HCT116 (cell line): ENCODE results near the gene TMEM115. TPM values are rescaled to one million over a fixed set of nuclear protein-coding genes. Genes with fewer than 3 reads are reported as not detected.
A peak's percentile ranks its signal among the peaks of the same experiment; 100 is the strongest.

Experiments used
- ATAC-seq: fragments of 200-7000 bp; cut with Tn5 transposase; 2 replicates; pipeline ENCODE4 v1.9.1; 2020; ENCODE audit warnings: mild to moderate bottlenecking, moderate library complexity
- BruUV-seq: library from RNA; stranded (reverse); fragments of 400-500 nt; replicated peaks from 2 replicates; lab custom pipeline; 2021; lab: Mats Ljungman, UMichigan
- CTCF ChIA-PET: fragments of 300-600 bp; sonication (Branson Sonifier 250); formaldehyde crosslinking; loops from one replicate; lab custom pipeline; 2021; ENCODE audit warnings: antibody characterized with exemption; lab: Charles Lee
- POLR2A ChIA-PET: fragments of 300-600, 350-600 bp; sonication (Branson Sonifier 250); formaldehyde crosslinking; loops from one replicate; lab custom pipeline; 2021; ENCODE audit warnings: antibody characterized with exemption; lab: Charles Lee
- RAD21 ChIA-PET, 2 experiments: fragments of 300-600 bp; sonication (Branson Sonifier 250); formaldehyde crosslinking; loops; one replicate each; lab custom pipeline; 2023; ENCODE audit warnings: low total read pairs in 2 of 2; ENCODE audit not compliant: uncharacterized antibody in 2 of 2, unreplicated experiment in 2 of 2, low non-redundant PET in 1 of 2; lab: Charles Lee
- DNase-seq: peaks from one replicate; pipeline ENCODE4 v3.0.0-alpha.2; 2010; ENCODE audit warnings: low read depth, low spot score
- H2AFZ ChIP-seq: fragments of 200-600 bp; shearing (Covaris generic), sonication (generic); 2 replicates; pipeline ENCODE4 v1.6.1; 2017; ENCODE audit warnings: low read depth, mixed run types, mixed read lengths, antibody characterized with exemption, low read length; ENCODE audit not compliant: poor library complexity, severe bottlenecking
- H3K27ac ChIP-seq: 2 replicates; pipeline ENCODE4 v1.5.1; 2012; ENCODE audit warnings: low read depth, low read length
- H3K27me3 ChIP-seq: fragments of 200-600 bp; sonication (generic); 2 replicates; pipeline ENCODE4 v1.6.1; 2016; ENCODE audit warnings: mixed run types, low read length, mixed read lengths; ENCODE audit not compliant: insufficient read depth
- H3K36me3 ChIP-seq, 2 experiments: fragments of 200-500 bp in 1 of 2; fragments of 200-600 bp in 1 of 2; sonication (Bioruptor generic) in 1 of 2; sonication (generic) in 1 of 2; 2 replicates each; pipeline versions ENCODE4 v1.5.1 to v1.6.1; 2014 to 2016; ENCODE audit warnings: low read length in 2 of 2, inconsistent platforms in 1 of 2, mixed read lengths in 1 of 2, mixed run types in 1 of 2; ENCODE audit not compliant: insufficient read depth in 2 of 2, control insufficient read depth in 1 of 2
- H3K4me1 ChIP-seq, 2 experiments: fragments of 200-600 bp in 1 of 2; sonication (generic) in 1 of 2; 2 replicates each; pipeline versions ENCODE4 v1.5.1 to v1.6.1; 2012 to 2017; ENCODE audit warnings: low read length in 2 of 2, inconsistent platforms in 1 of 2, mild to moderate bottlenecking in 1 of 2, mixed read lengths in 1 of 2, mixed run types in 1 of 2, moderate library complexity in 1 of 2; ENCODE audit not compliant: insufficient read depth in 2 of 2, control insufficient read depth in 1 of 2
- H3K4me2 ChIP-seq: fragments of 200-600 bp; sonication (generic); 2 replicates; pipeline ENCODE4 v1.6.1; 2017; ENCODE audit warnings: mixed run types, low read length, mixed read lengths
- H3K4me3 ChIP-seq, 2 experiments: fragments of 200-600 bp in 1 of 2; sonication (generic) in 1 of 2; replicated peaks in 1 of 2; 2 replicates each; pipeline ENCODE4 v1.5.1; 2011 to 2016; ENCODE audit warnings: low read length in 2 of 2, control low read depth in 1 of 2, low read depth in 1 of 2, mild to moderate bottlenecking in 1 of 2, mixed read lengths in 1 of 2, mixed run types in 1 of 2
- H3K79me2 ChIP-seq: fragments of 200-600 bp; sonication (generic); 2 replicates; pipeline ENCODE4 v1.6.1; 2017; ENCODE audit warnings: mild to moderate bottlenecking, mixed run types, low read length, moderate library complexity, mixed read lengths; ENCODE audit not compliant: insufficient read depth
- H3K9ac ChIP-seq: fragments of 200-600 bp; sonication (generic); 2 replicates; pipeline ENCODE4 v1.6.1; 2016; ENCODE audit warnings: low read length, mixed read lengths
- H3K9me2 ChIP-seq: fragments of 200-600 bp; sonication (generic), shearing (Covaris generic); 2 replicates; pipeline ENCODE4 v1.6.1; 2017; ENCODE audit warnings: mixed run types, mild to moderate bottlenecking, moderate library complexity; ENCODE audit not compliant: insufficient read depth
- H3K9me3 ChIP-seq, 2 experiments: fragments of 200-500 bp in 1 of 2; fragments of 200-600 bp in 1 of 2; sonication (Bioruptor generic) in 1 of 2; sonication (generic) in 1 of 2; 2 replicates each; pipeline ENCODE4 v1.6.1; 2014 to 2017; ENCODE audit warnings: low read length in 2 of 2, mixed read lengths in 2 of 2, inconsistent platforms in 1 of 2, low read depth in 1 of 2, mild to moderate bottlenecking in 1 of 2, mixed run types in 1 of 2, moderate library complexity in 1 of 2; ENCODE audit not compliant: control insufficient read depth in 1 of 2, insufficient read depth in 1 of 2
- H4K20me1 ChIP-seq: fragments of 200-600 bp; sonication (generic), shearing (Covaris generic); 2 replicates; pipeline ENCODE4 v1.6.1; 2017; ENCODE audit warnings: mixed run types, mild to moderate bottlenecking, moderate library complexity; ENCODE audit not compliant: insufficient read depth
- CEBPB ChIP-seq: IDR thresholded peaks from 2 replicates; pipeline ENCODE4 v1.6.1; 2012; ENCODE audit warnings: low read depth
- EGR1 ChIP-seq: IDR thresholded peaks from 2 replicates; pipeline ENCODE4 v1.6.1; 2012; ENCODE audit warnings: low read depth
- ELF1 ChIP-seq: IDR thresholded peaks from 2 replicates; pipeline ENCODE4 v1.6.1; 2012; ENCODE audit warnings: low read depth, borderline replicate concordance
- EZH2phosphoT487 ChIP-seq: fragments of 200-600 bp; IDR thresholded peaks from 2 replicates; pipeline ENCODE4 v1.6.1; 2018; ENCODE audit warnings: antibody characterized with exemption, borderline replicate concordance
- FOSL1 ChIP-seq: IDR thresholded peaks from 2 replicates; pipeline ENCODE4 v1.6.1; 2012; ENCODE audit warnings: low read depth
- JUND ChIP-seq: IDR thresholded peaks from 2 replicates; pipeline ENCODE4 v1.6.1; 2012
- POLR2A ChIP-seq: IDR thresholded peaks from 2 replicates; pipeline ENCODE4 v1.7.0; 2011; ENCODE audit warnings: borderline replicate concordance; ENCODE audit not compliant: insufficient read depth, insufficient read length; ENCODE audit errors: extremely low read depth
- POLR2AphosphoS5 ChIP-seq: IDR thresholded peaks from 2 replicates; pipeline ENCODE4 v1.6.1; 2011; ENCODE audit warnings: mild to moderate bottlenecking, low read depth, low read length, moderate library complexity
- RAD21 ChIP-seq: IDR thresholded peaks from 2 replicates; pipeline ENCODE4 v1.6.1; 2012; ENCODE audit warnings: low read depth, mild to moderate bottlenecking
- SIN3A ChIP-seq: IDR thresholded peaks from 2 replicates; pipeline ENCODE4 v1.6.1; 2012; ENCODE audit warnings: low read depth
- SP1 ChIP-seq: IDR thresholded peaks from 2 replicates; pipeline ENCODE4 v1.6.1; 2012; ENCODE audit warnings: low read depth
- SRF ChIP-seq: IDR thresholded peaks from 2 replicates; pipeline ENCODE4 v1.6.1; 2012; ENCODE audit warnings: low read depth
- TCF7L2 ChIP-seq: IDR thresholded peaks from 2 replicates; pipeline ENCODE4 v1.7.0; 2011; ENCODE audit warnings: borderline replicate concordance, inconsistent platforms; ENCODE audit not compliant: insufficient read depth, insufficient read length; ENCODE audit errors: extremely low read depth
- YY1 ChIP-seq: IDR thresholded peaks from 2 replicates; pipeline ENCODE4 v1.6.1; 2011; ENCODE audit warnings: low read length, low read depth, moderate library complexity, mild to moderate bottlenecking; ENCODE audit not compliant: insufficient replicate concordance; ENCODE audit errors: extremely low read depth
- ZNF274 ChIP-seq: fragments of 200-500 bp; sonication (Bioruptor generic); IDR thresholded peaks from 2 replicates; pipeline ENCODE4 v1.6.1; 2014; ENCODE audit warnings: mild to moderate bottlenecking, low read depth, low read length, inconsistent platforms
- intact Hi-C: fragments of 100-400 bp; cut with micrococcal nuclease; formaldehyde crosslinking; loops from 2 replicates; pipeline ENCODE4 v1.10.0; 2022
- total RNA-seq: library from RNA; stranded (reverse); gene quantifications from one replicate; pipeline ENCODE4 v1.2.1, GENCODE V29; 2021; ENCODE audit not compliant: unreplicated experiment
- TF ChIP-seq, protein P1 (sequence below): IDR thresholded peaks from 2 replicates; pipeline ENCODE4 v1.6.1; 2012
- TF ChIP-seq, protein P2 (sequence below): IDR thresholded peaks from 2 replicates; pipeline ENCODE4 v1.6.1; 2012; ENCODE audit warnings: low read depth
- TF ChIP-seq, protein P3 (sequence below): IDR thresholded peaks from 2 replicates; pipeline ENCODE4 v1.6.1; 2012

Gene TMEM115
- total RNA-seq, 1 experiment from 2014 or later = 24.6 TPM

DNA sequence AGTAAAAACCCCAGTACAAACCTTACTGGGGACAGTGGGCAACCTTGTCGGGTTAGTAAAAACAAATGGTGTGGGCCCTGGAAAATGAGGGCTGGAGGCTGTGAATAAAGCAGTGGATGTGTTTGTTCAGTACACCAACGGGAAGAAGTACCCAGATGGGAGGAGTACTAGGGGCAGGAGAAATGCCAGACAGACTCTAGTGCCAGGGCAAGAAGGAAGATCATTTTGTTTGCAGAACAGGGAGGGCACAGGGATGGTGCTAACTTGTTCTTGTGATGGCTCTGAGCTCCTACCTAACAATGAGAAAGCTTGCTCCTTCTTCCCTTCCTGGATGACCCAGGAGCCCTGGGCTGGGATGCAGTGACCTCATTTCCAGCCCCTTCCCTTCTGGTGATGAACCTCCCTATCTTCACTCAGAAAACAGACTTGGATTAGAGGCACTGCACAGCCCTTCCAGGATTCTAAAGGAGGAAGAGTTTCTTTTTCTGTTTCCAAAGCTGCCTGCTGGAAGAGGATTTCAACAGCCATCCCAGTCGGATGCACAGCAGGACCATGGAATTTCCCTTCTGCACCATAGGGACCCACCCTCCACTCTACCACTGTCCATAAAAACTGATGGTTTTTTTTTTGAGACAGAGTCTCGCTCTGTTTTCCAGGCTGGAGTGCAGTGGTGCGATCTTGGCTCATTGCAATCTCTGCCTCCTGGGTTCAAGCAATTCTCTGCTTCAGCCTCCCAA, 24.8 kb downstream of the TMEM115 start:
- Histone ChIP-seq H3K9me3 (no peaks in the 10 kb centered on the region), H3K9me2 (no peaks in the 10 kb centered on the region), H3K4me3 (no peak overlapping the region), H3K79me2 (peaks cover 79% of the 10 kb centered on the region), H4K20me1 (no peaks in the 10 kb centered on the region; the same call in 1 of the 2 replicates), H3K27me3 (no peaks in the 10 kb centered on the region), H3K36me3 (peaks cover 27 to 41% of the 10 kb centered on the region in 2 experiments; a peak in 3 of 4 replicates), H3K4me1 (peaks cover 20 to 44% of the 10 kb centered on the region in 2 experiments), H3K27ac (0 out of 2 replicates have a peak overlapping the region, but pooled peaks have one; percentile 10), H2AFZ (no peak overlapping the region), H3K9ac (no peak overlapping the region), H3K4me2 (no peak overlapping the region)
- ATAC-seq (no peak), DNase-seq (no peak)
- intact Hi-C loops = no loop called here
- ChIA-PET RAD21 (no interaction called here), POLR2A (no interaction called here), CTCF (no interaction called here)
- TF ChIP-seq CEBPB (no peak), SIN3A (no peak), ZNF274 (no peak), POLR2AphosphoS5 (no peak), ELF1 (no peak), EZH2phosphoT487 (no peak), JUND (no peak), SP1 (no peak), TCF7L2 (no peak), FOSL1 (no peak), SRF (no peak), YY1 (no peak), EGR1 (no peak), RAD21 (no peak), POLR2A (no peak)
- TF ChIP-seq, protein P1, sequence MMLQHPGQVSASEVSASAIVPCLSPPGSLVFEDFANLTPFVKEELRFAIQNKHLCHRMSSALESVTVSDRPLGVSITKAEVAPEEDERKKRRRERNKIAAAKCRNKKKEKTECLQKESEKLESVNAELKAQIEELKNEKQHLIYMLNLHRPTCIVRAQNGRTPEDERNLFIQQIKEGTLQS = no peak
- TF ChIP-seq, protein P2, sequence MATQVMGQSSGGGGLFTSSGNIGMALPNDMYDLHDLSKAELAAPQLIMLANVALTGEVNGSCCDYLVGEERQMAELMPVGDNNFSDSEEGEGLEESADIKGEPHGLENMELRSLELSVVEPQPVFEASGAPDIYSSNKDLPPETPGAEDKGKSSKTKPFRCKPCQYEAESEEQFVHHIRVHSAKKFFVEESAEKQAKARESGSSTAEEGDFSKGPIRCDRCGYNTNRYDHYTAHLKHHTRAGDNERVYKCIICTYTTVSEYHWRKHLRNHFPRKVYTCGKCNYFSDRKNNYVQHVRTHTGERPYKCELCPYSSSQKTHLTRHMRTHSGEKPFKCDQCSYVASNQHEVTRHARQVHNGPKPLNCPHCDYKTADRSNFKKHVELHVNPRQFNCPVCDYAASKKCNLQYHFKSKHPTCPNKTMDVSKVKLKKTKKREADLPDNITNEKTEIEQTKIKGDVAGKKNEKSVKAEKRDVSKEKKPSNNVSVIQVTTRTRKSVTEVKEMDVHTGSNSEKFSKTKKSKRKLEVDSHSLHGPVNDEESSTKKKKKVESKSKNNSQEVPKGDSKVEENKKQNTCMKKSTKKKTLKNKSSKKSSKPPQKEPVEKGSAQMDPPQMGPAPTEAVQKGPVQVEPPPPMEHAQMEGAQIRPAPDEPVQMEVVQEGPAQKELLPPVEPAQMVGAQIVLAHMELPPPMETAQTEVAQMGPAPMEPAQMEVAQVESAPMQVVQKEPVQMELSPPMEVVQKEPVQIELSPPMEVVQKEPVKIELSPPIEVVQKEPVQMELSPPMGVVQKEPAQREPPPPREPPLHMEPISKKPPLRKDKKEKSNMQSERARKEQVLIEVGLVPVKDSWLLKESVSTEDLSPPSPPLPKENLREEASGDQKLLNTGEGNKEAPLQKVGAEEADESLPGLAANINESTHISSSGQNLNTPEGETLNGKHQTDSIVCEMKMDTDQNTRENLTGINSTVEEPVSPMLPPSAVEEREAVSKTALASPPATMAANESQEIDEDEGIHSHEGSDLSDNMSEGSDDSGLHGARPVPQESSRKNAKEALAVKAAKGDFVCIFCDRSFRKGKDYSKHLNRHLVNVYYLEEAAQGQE = no peak
- TF ChIP-seq, protein P3, sequence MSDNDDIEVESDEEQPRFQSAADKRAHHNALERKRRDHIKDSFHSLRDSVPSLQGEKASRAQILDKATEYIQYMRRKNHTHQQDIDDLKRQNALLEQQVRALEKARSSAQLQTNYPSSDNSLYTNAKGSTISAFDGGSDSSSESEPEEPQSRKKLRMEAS = no peak
- BruUV-seq = no TSS peak
